ENCODE data around the gene KCNMA1. TPM values are rescaled to one million over a fixed set of nuclear protein-coding genes. Genes with fewer than 3 reads are reported as not detected.

KCNMA1 gene
- total and polyA plus RNA-seq, 10 of the 15 experiments (the other 5 are each of a cell fraction or from before 2014, with no cell fraction given) = 8.5 to 77.0 (median 21.3) TPM

GRCh38 chr10:77629775-77630506 lies 7.7 kb downstream of the KCNMA1 start:
- Histone ChIP-seq H3K27me3 (replicated peaks in 1 of 2; ENCODE audit: control insufficient read depth in 2 of 2, insufficient read depth in 2 of 2, low read length in 1 of 2) (no peaks in the 10 kb centered on the region), H4K20me1 (ENCODE audit: control insufficient read depth, insufficient read depth) (no peaks in the 10 kb centered on the region), H2AFZ (ENCODE audit: control insufficient read depth, low read depth, low read length) (no peak overlapping the region), H3K79me2 (ENCODE audit: control insufficient read depth, insufficient read depth, low read length) (no peaks in the 10 kb centered on the region), H3K36me3 (ENCODE audit: control insufficient read depth in 2 of 2, insufficient read depth in 2 of 2, low read length in 1 of 2) (no peaks in the 10 kb centered on the region; a peak in 1 of 4 replicates), H3K27ac (ENCODE audit: control insufficient read depth, insufficient read depth) (no peak overlapping the region), H3K4me1 (ENCODE audit: control insufficient read depth, insufficient read depth, low read length) (no peaks in the 10 kb centered on the region), H3K4me2 (ENCODE audit: control insufficient read depth, insufficient read depth) (no peak overlapping the region), H3K9me3 (replicated peaks; ENCODE audit: control insufficient read depth, insufficient read depth, low read length) (no peaks in the 10 kb centered on the region; the same call in 2 of the 3 replicates), H3K4me3 (no peak overlapping the region), H3K9ac (ENCODE audit: control insufficient read depth, insufficient read depth, low read length) (no peak overlapping the region)
- no TSS peak for BruUV-seq (replicated peaks)
- RAD21 ChIA-PET (ENCODE audit: unreplicated experiment) = interaction anchor here (0.7 to 2.0 kb wide), 10 partner anchors 13 to 462 kb away, joined by 3 to 9 read pairs (median 4); no protein-coding TSS in a partner anchor
- 30% methylated on average over 11 of the region's 11 CpGs for WGBS (ENCODE audit: insufficient coverage, insufficient replicate concordance, low lambda C conversion rate, missing lambda C conversion rate)
- CTCF ChIA-PET = interaction anchor here (0.8 to 21.5 kb wide), 5 partner anchors 9 to 462 kb away, joined by 3 to 532 read pairs (median 4); no protein-coding TSS in a partner anchor
- in situ Hi-C loops (cut with MboI) = no loop called here
- SMC1A ChIA-PET (ENCODE audit: uncharacterized antibody, unreplicated experiment) = interaction anchor here (0.9 to 2.3 kb wide), 11 partner anchors 12 to 237 kb away, joined by 3 to 13 read pairs (median 4); no protein-coding TSS in a partner anchor
- FAIRE-seq (no peak), ATAC-seq (0 out of 3 replicates have a peak, but pooled peaks have one; percentile 7), DNase-seq (ENCODE audit: low read depth, low spot score) (no peak)
- POLR2A ChIA-PET = interaction anchor here (0.9 to 1.2 kb wide), 2 partner anchors 7 to 19 kb away, joined by 3 to 4 read pairs; no protein-coding TSS in a partner anchor
- intact Hi-C loops (cut with micrococcal nuclease; ENCODE audit: unreplicated experiment) = no loop called here
- peak; percentile 13 to 61; a peak in 3 of 4 replicates for TF ChIP-seq IKZF2 (IDR thresholded peaks at IDR 0.05)
- no peak for TF ChIP-seq SRF (IDR thresholded peaks at IDR 0.05; ENCODE audit: low read depth in 2 of 2, low read length in 2 of 2)
- TF ChIP-seq SUZ12 (IDR thresholded peaks at IDR 0.05; ENCODE audit: unreplicated experiment) = no peak
- no peak for TF ChIP-seq PML (IDR thresholded peaks at IDR 0.05; ENCODE audit: low read length)
- TF ChIP-seq HDGF (IDR thresholded peaks at IDR 0.05) = no peak
- no peak for TF ChIP-seq STAT1 (conservative IDR thresholded peaks at IDR 0.05)
- peak; percentile 56 for TF ChIP-seq IKZF1 (conservative IDR thresholded peaks at IDR 0.05)
- peak; percentile 49; the same call in 1 of the 2 replicates for TF ChIP-seq DPF2 (IDR thresholded peaks at IDR 0.05)
- TF ChIP-seq REST (IDR thresholded peaks at IDR 0.05; ENCODE audit: low read depth, low read length) = no peak
- 0 out of 2 replicates have a peak, but pooled peaks have one; percentile 49 for TF ChIP-seq RELB (IDR thresholded peaks at IDR 0.05; ENCODE audit: low read depth)
- no peak for TF ChIP-seq IRF4 (IDR thresholded peaks at IDR 0.05; ENCODE audit: low read depth, low read length)
- TF ChIP-seq CHD2 (IDR thresholded peaks at IDR 0.05; ENCODE audit: borderline replicate concordance, low read depth, low read length) = no peak
- no peak for TF ChIP-seq IRF5 (IDR thresholded peaks at IDR 0.05; ENCODE audit: borderline replicate concordance)
- no peak for TF ChIP-seq ZBTB33 (IDR thresholded peaks at IDR 0.05)
- no peak for TF ChIP-seq EGR1 (IDR thresholded peaks at IDR 0.05; ENCODE audit: borderline replicate concordance in 1 of 2, low read depth in 2 of 2, low read length in 2 of 2)
